ENCODE data around the gene SRPK3.
"Not testable (repeated sequence)": the region's sequence is repeated elsewhere in the genome, so short reads cannot be mapped to it uniquely, and the experiment has no call there.

Gene SRPK3, protein sequence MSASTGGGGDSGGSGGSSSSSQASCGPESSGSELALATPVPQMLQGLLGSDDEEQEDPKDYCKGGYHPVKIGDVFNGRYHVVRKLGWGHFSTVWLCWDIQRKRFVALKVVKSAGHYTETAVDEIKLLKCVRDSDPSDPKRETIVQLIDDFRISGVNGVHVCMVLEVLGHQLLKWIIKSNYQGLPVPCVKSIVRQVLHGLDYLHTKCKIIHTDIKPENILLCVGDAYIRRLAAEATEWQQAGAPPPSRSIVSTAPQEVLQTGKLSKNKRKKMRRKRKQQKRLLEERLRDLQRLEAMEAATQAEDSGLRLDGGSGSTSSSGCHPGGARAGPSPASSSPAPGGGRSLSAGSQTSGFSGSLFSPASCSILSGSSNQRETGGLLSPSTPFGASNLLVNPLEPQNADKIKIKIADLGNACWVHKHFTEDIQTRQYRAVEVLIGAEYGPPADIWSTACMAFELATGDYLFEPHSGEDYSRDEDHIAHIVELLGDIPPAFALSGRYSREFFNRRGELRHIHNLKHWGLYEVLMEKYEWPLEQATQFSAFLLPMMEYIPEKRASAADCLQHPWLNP

DNA sequence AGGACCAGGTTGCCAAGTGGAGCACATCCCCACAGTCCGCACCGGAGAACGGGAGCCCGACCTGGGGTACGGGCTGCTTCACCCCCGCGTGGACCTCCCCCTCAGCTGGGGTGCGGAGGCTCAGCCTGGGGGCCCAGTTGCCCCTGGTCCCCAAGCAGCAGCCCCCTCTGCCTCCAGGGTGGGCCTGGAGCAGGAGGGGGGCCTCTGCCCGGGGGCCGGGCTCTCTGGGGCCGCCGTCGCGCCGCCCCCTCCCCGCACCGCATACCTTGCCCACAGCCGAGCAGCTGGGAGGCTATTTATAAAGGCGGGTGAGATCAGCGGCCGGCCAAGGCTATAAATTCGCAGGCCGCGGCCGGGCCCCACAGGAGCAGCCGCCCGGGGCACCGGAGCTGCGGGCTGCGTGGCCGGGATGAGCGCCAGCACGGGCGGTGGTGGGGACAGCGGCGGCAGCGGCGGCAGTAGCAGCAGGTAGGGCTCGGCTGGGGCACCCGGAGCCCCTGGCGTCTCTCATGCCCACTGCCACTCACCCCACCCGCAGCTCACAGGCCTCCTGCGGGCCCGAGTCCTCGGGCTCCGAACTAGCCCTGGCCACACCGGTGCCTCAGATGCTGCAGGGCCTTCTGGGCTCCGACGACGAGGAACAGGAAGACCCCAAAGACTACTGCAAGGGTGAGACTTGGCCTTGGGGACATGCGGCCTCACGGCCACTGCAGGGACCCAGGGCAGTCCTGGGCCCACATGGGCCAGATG lies at the start of gene SRPK3:
Gene SRPK3 (plus strand): TSS at position 364 of the 750 bp plus-strand sequence. CDS start 46 bp downstream, at position 410.
- no peak for DNase-seq

DNA sequence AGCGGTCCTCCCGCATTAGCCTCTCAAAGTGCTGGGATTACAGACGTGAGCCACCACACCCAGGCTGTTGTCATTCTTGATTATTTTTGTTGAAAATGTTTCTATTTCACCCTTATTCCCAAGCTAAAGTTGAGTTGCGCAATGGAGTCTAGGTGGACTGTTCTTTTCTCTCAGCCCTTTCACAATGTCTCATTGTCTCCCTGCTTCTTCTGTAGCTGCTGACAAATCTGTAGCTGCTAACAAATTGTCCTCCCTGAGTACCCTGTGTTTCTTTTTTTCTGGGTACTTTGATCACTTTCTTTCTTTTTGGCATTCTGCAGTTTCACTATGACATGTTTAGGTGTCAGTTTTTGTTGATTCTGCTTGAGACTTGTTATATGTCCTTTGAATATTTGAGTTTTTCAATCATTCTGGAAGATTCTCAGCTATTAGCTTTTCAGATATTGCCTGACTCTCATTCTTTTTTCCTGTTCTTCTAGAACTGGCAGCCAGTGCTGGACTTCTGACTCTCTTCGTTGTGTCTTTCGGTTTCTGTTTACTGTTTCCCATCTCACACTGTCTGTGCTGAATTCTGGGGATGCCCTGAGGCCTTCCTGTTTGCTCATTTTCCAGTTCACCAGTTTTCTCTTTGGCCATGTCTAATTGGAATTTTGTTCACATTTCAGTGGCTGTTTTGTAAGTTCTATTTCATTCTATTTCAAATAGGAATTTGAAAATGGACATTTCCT lies 49.6 kb upstream of the SRPK3 start:
- no peak for DNase-seq

DNA sequence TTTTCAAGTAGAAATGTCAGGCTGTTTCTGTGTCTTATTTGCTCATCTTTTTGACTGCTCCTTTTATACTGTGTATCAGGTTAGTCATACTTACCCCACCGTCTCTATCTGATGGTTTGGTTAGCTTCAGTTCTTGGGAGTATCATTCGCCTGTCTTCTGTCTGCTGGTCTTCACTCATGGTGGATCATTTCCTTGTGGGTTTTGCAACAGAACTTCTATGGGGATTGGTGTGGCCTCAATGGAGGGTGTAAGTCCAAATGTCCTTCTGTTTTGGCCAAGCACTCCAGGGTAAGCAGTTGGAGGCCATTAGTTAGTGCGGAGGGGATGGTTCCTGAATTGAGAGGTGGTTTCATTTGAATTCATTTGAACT lies 49.0 kb upstream of the SRPK3 start:
- DNase-seq: no peak

DNA sequence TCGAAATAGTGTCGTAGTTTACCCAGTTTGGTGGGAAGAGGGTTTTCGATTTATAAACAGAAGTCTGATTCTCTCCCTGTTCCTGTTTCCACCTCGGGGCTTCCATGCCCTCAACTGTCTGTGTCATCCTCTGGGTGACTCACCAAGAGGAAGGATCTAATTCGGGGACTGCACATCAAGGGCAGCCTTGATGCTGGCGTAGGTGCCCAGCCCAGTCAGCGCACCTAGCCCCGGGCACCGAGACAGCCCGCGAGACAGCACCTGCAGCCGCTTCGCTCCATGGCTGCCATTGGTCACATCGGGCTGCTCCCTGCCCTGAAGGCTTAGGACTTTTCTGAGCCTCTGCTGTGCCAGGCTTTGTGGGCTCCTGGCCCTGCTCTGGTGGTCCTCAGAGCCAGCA lies 48.4 kb upstream of the SRPK3 start:
- no peak for DNase-seq

DNA sequence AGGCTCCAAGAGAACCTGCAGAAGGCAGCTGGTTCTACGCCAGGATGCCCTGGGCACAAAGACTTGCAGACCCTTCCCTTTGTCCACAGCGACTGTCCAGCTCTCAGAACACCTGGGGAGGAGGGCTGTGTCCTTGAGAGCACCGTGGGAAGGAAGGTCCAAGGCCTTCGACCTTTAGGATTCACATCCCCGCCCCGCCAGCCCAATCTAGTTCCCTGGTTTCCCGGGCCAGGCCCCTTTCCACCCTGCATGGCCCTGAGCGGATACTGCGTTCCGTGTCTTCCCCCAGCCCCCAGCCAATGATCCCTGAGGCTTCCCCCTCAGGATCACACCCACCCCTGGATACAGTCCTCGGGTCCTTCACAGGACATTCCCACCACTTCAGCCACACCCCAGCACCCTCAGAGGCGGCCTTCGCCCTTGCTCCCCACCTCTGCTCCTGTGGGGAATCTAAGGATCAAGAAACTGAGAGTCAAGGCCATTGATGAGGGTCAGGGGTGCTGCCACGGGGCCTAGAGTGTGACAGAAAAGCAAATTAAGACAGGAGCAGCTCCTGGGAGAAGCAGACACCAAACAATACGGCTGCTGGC lies 47.1 kb upstream of the SRPK3 start:
- DNase-seq: no peak

DNA sequence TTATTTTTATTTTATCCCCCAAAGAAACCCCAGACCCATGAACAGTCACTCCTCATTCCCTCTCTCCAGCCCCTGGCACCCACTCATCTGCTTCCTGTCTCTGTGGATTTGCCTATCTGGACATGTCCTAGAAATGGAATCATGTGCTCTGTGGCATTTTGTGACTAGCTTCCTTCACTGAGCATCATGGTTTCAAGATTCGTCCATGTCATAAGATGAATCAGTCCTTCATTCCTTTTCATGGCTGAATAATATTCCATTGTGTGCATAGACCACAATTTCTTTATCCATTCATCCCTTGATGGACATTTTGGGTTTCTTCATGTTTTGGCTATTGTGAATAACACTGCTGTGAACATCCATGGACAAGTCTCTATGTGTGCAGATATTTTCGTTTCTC lies 46.0 kb upstream of the SRPK3 start:
- DNase-seq: no peak

DNA sequence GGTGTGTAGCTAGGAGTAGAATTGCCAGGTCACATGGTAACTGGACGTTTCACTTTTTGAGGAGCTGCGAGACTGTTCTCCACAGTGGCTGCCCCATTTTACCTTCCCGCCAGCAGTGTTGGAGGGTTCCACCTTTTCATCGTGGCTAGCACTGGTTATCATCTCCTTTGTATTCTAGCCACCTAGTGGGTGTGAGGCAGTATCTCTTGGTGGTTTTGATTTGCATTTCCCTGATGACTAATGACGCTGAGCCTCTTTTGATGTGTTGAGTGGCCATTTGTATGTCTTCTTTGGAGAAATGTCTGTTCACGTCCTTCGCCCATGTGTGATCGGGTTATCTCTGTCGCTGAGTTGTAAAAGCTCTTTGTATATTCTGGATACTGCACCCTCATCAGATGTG lies 45.6 kb upstream of the SRPK3 start:
- DNase-seq: no peak

DNA sequence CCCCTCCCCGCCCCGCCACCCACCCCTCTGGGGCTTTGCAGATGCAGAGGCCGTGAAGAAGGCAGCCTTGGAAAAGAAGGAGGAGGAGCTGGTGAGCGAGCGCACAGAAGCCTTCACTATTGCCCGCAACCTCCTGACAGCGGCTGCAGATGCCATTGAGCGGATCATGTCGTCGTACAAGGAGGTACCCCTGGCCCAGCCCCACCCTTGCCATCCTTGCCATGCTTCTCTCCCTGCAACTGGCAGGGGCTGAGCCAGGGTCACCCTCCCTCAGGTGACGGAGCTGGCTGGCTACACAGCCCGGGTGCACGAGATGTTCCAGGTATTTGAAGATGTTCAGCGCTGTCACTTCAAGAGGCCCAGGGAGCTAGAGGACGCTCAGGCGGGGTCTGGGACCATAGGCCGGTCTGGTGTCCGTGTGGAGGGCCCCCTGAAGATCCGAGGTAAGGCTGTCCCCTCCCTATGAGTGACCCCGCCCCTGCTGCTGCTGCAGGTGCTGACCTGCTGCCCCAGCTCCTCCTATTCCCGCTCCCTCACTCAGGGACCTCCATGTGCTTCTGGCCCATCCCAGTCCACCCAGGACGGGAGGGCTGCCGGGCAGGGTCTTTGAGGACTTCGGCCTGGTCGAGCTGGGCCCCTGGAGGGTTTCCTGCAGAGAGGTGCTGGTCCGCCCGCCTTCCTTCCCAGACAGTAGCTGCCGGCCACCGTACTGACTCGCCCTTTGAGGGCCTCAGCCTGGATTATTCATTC lies 44.6 kb upstream of the SRPK3 start:
- no peak for DNase-seq

DNA sequence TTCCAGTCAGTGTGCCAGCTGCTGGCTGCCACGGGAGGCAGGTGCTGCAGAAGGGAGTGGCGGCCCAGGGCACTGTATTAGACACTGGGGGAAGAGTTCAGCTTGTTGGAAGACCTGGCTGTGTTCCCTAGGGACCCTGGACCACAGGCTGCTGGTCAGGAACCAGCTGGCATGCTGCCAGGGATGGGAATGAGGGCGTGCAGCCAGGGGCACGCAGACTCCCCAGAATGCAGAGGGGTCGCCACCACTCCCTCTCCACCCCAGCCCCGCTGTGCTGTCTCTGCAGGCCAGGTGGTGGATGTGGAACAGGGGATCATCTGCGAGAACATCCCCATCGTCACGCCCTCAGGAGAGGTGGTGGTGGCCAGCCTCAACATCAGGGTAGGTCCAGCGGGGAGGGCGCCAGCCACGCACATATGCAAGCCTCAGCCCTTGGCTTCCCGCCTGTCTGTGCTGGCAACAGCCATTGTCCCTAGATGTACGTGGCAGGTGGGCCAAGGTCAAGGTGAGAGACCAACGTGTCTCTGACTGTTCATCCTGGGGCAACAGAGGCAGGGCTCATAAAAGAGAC lies 43.9 kb upstream of the SRPK3 start:
- no peak for DNase-seq

DNA sequence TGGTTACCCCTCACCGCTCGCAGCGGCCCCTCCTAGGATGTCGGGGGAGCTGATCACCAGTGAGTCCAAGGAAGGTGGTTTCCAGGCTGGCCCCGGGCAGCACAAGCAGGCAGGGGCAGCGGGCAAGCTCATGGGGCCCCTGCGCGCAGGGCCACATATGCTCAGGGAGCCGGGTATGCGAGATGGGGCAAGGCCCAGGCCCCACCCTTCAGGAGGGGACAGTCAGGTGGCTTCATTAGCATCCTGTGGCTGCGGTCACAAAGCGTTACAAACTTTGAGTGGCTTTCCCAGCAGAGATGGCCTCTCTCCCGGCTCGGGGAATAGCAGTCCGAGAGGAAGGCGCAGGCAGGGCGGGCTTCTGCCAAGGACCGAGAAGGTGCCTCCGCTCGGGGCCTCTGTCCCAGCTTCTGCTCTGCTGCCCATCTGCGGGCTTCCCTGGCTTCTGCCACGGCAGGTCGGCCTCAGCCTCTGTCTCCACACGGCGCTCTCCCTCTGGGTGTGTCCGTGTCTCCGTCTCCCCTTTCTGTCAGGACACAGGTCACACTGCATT lies 42.7 kb upstream of the SRPK3 start:
- no peak for DNase-seq

DNA sequence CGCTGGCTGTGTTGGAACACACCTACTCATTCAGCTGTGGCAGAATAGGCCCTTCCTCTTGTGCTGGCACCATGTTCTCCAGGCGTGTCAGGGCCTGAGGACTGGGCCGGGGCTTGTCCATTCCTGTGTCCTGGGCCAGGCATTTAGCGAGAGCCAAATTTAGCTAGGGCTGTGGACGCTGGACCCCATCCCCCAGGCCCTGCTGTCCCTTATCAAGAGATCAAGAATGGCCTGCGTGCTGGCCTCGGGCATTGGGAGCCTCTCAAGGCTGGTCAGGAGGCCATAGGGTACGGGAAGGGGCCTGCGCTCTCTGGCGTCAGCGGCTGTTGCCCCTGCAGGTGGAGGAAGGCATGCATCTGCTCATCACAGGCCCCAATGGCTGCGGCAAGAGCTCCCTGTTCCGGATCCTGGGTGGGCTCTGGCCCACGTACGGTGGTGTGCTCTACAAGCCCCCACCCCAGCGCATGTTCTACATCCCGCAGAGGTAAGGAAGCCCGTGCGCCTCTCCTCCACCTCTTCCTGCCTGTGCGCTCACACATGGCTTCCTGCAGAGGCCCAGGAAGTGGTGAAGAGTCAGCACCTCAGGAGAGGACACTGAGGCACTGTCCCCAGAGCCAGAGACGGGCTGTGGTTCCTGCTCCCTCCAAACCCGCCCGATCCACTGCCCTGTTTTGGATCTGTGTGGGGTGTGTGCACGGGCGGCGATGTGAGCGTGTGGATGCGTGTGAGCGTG lies 40.9 kb upstream of the SRPK3 start:
- no peak for DNase-seq

DNA sequence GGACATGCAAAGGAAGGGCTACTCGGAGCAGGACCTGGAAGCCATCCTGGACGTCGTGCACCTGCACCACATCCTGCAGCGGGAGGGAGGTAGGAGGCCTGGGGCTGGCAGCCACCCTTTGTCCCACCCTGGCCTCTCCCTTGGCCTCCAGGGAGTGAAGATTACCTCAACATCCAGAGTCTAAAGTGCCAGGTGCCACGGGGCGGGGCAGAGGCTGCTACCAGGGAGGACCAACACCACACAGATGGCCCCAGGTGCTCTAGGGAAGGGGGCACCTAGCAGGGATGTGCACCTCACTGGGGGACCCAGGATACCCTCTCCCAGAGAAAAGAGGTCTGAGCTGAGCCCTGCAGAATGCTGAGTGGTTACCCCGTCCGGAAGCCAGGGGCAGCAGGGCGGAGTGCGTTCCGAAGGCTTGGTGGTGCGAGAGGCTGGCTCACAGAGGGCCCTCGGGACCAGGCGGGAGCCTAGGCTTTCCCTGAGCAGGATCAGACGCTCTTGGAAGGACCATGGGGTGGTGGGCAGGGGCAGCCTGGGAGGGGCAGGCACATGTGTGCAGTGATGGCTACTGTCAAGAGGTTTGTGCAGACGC lies 40.1 kb upstream of the SRPK3 start:
- no peak for DNase-seq

DNA sequence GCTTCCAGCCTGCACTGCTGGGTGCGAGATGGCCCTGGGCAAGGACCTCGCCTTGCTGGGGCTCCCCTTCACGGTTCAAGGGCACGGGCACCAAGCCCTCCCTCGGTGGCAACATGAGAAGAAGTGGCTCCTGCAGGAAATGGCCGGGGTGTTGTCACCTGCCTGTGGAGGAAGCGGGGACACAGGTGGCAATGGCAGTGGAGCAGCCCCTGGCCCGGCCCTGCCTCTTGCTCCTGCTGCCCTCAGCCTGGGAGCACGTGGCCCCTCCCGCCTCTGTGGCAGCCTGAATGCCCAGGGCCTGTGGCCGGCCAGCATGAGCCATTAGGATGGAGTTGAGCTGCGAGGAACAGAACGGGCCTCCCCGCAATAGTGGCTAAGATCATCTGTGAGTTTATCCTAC lies 39.4 kb upstream of the SRPK3 start:
- no peak for DNase-seq

DNA sequence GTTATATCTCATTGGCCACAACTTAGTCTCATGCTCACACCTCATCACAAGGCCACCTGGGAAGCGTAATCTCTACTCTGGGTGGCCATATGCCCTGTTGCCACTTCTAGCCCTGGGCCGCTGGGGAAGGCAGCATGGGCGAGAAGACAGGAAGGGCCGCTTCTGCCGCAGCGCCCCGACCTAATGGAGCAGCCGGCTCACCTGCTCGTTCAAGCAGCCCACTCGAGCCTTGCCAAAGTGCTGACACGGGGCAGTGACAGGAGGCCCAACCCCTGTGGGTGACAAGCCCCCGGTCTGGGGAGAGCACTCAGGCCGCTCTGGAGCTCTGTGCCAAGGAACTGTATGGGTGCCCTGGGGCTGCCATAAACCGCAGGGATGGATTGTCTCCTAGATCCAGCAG lies 38.7 kb upstream of the SRPK3 start:
- DNase-seq: not testable (repeated sequence)

DNA sequence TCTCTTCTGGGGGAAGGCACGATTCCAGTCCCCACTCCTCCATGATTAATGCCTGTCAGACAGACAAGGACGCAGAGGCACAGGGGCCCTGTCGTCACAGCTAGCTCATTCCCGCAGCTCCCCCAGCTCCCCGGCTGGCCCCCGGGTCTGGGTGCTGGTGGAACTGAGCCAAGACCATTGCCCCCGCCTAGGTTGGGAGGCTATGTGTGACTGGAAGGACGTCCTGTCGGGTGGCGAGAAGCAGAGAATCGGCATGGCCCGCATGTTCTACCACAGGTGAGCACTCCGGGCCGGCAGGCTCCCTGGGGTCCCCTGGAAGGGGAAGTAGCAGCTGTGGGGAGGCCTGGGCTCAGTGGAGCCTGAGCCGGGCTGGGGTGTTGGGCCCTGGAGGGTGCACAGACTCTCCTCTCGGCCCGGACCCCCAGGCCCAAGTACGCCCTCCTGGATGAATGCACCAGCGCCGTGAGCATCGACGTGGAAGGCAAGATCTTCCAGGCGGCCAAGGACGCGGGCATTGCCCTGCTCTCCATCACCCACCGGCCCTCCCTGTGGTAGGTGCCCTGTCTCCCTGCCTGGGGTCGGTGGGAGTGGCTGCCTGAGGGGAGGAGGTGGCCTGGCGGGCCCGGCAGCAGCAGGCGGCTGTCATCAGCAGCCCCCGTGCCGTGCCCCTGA lies 37.9 kb upstream of the SRPK3 start:
- not testable (repeated sequence) for DNase-seq

DNA sequence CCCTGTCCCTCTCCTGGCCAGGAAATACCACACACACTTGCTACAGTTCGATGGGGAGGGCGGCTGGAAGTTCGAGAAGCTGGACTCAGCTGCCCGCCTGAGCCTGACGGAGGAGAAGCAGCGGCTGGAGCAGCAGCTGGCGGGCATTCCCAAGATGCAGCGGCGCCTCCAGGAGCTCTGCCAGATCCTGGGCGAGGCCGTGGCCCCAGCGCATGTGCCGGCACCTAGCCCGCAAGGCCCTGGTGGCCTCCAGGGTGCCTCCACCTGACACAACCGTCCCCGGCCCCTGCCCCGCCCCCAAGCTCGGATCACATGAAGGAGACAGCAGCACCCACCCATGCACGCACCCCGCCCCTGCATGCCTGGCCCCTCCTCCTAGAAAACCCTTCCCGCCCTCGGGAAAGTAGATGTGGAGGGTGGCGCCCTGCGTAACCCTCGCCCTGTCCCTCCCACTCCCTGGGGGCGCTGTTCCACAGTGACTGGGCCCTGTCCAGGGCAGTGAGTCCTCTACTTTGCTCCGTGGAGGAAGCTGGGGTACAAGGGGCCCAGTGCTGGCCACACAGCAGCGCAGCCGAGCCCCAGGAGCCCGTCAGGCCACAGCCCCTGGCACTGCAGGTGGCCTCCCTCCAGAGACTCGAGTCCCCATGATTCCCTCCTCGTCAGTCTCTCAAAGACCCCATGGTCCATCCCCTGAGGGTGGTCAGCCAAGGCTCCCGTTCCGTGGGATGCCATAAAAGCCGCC lies 37.2 kb upstream of the SRPK3 start:
- not testable (repeated sequence) for DNase-seq

DNA sequence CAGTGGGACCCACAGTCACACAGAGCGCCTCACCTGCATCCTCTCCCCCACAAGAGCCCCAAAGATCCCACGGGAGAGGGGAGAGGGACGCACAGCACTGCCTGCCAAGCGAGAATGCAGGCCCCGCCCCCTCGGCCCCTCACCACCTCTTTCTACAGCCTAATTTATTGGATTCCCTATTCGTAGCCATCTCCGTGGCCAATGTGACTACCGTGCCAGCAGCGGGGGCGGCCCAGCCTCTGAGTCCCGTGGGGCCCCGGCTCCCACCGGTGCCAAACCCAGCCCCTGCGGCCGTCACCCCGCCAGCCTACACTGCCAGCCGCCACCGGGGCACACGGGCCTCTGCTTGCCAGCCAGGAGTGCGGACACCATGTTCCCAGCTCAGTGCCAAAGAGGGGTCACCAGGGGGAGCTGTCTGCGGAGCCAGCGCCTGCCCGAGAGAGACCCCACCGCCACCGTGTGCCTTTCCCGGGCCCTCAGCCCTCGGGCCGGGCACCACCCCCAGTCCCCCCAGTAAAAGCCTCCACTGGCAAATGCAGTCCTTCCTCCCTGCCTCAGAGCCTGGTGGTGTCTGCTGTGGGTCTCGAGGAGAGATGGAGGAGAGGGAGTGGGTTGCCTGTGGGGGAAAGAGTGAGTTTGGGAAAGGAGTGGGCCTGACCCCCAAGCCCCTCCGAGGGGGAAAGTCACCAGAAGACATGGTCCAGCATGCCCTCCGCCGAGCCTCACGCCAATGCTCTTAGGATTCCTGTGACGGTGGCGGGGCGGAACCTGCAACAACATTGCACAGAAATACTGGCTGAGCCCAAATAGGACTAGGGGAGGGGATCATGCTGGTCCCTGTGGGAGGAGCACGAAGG lies 36.4 kb upstream of the SRPK3 start:
- DNase-seq: no peak

DNA sequence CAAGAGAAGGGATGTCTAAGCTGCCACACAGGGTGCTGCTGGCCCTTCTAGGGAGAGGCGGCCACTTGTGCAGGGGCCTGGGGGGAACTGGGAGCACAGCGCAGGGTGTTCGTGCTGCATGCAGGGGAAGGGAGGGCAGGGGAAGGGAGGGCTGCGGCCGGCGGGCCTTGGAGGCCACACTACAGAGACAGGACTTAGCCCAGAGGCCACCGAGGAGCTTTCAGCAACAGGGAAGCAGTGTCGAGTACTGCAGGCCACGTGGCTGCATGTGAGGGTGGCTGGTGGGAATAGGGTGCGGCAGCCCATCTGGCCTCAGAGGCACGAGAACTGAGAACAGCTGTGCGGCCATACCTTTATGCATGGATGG lies 35.8 kb upstream of the SRPK3 start:
- not testable (repeated sequence) for DNase-seq

Data from activated CD4-positive, alpha-beta T cell treated with anti-CD3 and anti-CD28 coated beads, Interleukin-2, amount 50 U/mL, for 4 hours (primary cell).